ENCODE data around the gene PIGX.

PIGX gene

DNA sequence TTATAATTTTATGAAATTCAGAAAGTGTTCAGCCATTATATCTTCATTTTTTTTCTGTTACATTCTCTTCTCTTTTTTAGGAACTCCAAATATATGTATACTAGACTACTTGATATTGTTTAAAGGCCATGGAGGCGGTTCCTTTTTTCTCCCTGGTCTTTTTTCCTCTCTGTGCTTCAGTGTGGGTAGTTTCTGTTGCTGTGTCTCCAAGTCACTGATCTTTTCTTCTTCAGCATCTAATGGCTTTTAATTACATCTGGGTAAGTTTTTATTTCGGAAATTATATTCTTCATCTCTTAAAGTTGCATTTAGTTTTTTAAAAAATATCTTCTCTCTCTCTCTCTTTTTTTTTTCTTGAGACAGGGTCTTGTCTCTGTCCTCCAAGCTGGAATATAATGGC, 8.9 kb downstream of the PIGX start:
- Histone ChIP-seq H3K9me3 (ENCODE audit: control insufficient read depth, low read length) (no peaks in the 10 kb centered on the region), H3K79me2 (peaks cover 19% of the 10 kb centered on the region), H3K4me1 (no peaks in the 10 kb centered on the region), H3K36me3 (ENCODE audit: control insufficient read depth, insufficient read depth, low read length) (no peaks in the 10 kb centered on the region), H3K9ac (no peak overlapping the region), H3K27ac (no peak overlapping the region), H3K4me2 (ENCODE audit: low read length) (no peak overlapping the region), H3K27me3 (ENCODE audit: control insufficient read depth, insufficient read depth, low read length) (no peaks in the 10 kb centered on the region), H2AFZ (no peak overlapping the region), H3K4me3 (ENCODE audit: low read depth, low read length) (no peak overlapping the region)
- TF ChIP-seq, protein P1, sequence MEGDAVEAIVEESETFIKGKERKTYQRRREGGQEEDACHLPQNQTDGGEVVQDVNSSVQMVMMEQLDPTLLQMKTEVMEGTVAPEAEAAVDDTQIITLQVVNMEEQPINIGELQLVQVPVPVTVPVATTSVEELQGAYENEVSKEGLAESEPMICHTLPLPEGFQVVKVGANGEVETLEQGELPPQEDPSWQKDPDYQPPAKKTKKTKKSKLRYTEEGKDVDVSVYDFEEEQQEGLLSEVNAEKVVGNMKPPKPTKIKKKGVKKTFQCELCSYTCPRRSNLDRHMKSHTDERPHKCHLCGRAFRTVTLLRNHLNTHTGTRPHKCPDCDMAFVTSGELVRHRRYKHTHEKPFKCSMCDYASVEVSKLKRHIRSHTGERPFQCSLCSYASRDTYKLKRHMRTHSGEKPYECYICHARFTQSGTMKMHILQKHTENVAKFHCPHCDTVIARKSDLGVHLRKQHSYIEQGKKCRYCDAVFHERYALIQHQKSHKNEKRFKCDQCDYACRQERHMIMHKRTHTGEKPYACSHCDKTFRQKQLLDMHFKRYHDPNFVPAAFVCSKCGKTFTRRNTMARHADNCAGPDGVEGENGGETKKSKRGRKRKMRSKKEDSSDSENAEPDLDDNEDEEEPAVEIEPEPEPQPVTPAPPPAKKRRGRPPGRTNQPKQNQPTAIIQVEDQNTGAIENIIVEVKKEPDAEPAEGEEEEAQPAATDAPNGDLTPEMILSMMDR (IDR thresholded peaks at IDR 0.05) = no peak

DNA sequence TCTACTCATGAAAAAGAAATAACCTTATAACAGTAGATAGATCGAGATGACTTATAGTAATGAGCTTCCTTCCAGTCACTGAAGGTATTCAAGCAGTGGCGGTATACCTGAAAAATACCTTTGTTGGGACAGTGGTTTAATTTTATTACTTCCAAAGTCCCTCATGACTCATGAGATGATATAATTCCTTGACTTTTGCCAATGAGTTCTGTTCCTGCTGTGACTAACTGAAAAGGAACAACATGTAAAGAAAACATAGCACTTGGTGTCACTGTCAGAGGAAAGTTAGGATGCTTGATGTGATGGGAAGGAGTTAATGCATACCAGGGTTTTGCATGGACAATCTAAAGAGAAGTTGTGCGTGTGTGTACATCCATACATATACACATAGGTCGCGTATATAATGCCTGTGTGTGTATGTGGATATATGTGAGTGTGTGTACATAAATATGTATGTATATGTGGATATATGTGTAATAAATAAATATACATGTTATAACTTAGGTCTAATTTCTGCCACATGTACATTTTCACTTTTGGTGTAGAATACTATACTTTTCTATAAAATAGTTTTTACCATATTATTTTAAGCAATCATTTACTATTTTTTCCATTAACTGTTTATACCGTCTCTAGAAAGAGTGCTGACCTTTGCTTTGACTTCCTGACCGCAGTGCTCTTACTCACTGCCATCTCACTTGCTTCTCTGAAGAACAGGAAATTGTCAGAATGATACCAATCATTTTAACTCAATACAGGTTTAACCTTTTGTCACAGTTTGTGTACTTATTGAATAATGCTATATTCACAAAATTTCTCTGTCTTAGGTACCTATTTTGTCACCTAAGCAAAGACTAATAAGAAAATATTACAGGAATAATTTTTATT, 14.9 kb downstream of the PIGX start:
- Histone ChIP-seq H3K27me3 (ENCODE audit: control insufficient read depth, insufficient read depth, low read length) (no peaks in the 10 kb centered on the region), H3K36me3 (ENCODE audit: control insufficient read depth, insufficient read depth, low read length) (no peaks in the 10 kb centered on the region), H3K27ac (no peak overlapping the region), H3K4me1 (no peaks in the 10 kb centered on the region), H3K4me2 (ENCODE audit: low read length) (no peak overlapping the region), H3K9ac (no peak overlapping the region), H3K9me3 (ENCODE audit: control insufficient read depth, low read length) (no peaks in the 10 kb centered on the region), H3K79me2 (peaks cover 5% of the 10 kb centered on the region), H2AFZ (no peak overlapping the region), H3K4me3 (ENCODE audit: low read depth, low read length) (no peak overlapping the region)
- TF ChIP-seq, protein P1 (IDR thresholded peaks at IDR 0.05) = no peak

DNA sequence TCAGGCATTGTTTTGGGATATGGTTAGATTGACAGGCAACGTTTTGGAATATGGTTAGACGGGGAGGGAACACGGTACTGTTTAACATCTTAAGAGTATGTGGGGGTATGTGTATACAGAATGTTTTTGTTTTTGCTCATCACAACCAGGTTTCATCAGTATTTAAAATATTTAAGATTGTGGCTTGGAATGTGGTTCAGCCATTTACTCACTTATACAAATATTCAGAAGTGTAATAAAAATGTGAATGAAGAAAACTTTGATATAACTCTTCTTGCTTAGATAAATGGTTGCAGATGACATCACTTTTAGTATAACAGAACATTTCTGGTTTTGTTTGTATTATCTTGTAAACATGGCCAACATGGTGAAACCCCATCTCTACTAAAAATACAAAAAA, 23.6 kb downstream of the PIGX start:
- TF ChIP-seq, protein P1 (IDR thresholded peaks at IDR 0.05) = no peak
- Histone ChIP-seq H3K36me3 (ENCODE audit: control insufficient read depth, insufficient read depth, low read length) (no peaks in the 10 kb centered on the region), H3K27ac (no peak overlapping the region), H2AFZ (no peak overlapping the region), H3K27me3 (ENCODE audit: control insufficient read depth, insufficient read depth, low read length) (no peaks in the 10 kb centered on the region), H3K4me2 (ENCODE audit: low read length) (no peak overlapping the region), H3K79me2 (no peaks in the 10 kb centered on the region), H3K4me1 (no peaks in the 10 kb centered on the region), H3K9me3 (ENCODE audit: control insufficient read depth, low read length) (no peaks in the 10 kb centered on the region), H3K9ac (no peak overlapping the region), H3K4me3 (ENCODE audit: low read depth, low read length) (no peak overlapping the region)

DNA sequence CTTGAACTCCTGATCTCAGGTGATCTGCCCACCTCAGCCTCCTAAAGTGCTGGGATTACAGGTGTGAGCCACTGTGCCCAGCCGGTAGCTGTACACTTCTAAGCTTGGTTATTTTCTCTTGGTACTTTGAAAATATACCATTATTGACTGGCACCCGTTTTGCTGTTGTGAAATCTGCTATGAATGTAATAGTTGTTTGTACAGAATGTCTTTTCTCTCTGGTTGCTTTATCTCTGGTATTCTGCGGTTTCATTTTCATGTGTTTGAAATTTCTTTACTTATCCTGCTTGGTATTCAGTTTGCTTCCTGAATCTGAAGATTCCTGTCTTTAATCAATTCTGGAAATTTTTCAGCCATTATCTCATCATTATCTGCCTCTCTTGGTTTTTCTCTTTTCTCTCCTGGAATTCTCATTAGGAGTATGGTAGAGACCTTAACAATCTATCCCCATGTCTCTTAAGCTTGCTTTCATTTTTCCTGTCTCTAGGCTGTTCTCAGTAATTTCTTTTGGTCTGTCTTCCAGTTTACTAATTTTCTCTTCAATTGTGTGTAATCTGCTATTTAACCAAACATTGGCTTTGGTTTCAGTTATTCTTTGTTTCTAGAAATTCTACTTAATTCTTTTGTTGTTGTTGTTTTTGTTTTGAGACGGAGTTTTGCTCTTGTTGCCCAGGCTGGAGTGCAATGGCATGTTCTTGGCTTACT, 24.6 kb downstream of the PIGX start:
- H3K4me1 ChIP-seq = peaks cover 7% of the 10 kb centered on the region
- H3K27me3 ChIP-seq (ENCODE audit: control insufficient read depth, insufficient read depth, low read length) = no peaks in the 10 kb centered on the region
- H3K27ac ChIP-seq = no peak overlapping the region
- peaks cover 7% of the 10 kb centered on the region for H3K79me2 ChIP-seq
- H3K9me3 ChIP-seq (ENCODE audit: control insufficient read depth, low read length) = no peaks in the 10 kb centered on the region
- TF ChIP-seq, protein P1 (IDR thresholded peaks at IDR 0.05) = no peak
- no peak overlapping the region for H3K4me2 ChIP-seq (ENCODE audit: low read length)
- no peaks in the 10 kb centered on the region for H3K36me3 ChIP-seq (ENCODE audit: control insufficient read depth, insufficient read depth, low read length)
- H3K4me3 ChIP-seq (ENCODE audit: low read depth, low read length) = no peak overlapping the region
- no peak overlapping the region for H3K9ac ChIP-seq
- H2AFZ ChIP-seq = no peak overlapping the region
